BJ (cell line): ENCODE measurements around the gene ITPK1. TPM values are rescaled to one million over a fixed set of nuclear protein-coding genes. Genes with fewer than 3 reads are reported as not detected.

Experiments used
- CTCF ChIA-PET: fragments of 350-600 bp; formaldehyde crosslinking; extraction: SDS; loops from one replicate; lab custom pipeline; 2021; ENCODE audit warnings: antibody characterized with exemption, inconsistent platforms; lab: Yijun Ruan, JAX
- POLR2A ChIA-PET: fragments of 300-600 bp; sonication (Branson Sonifier 250); formaldehyde crosslinking; extraction: SDS; loops from one replicate; lab custom pipeline; 2021; ENCODE audit warnings: antibody characterized with exemption; lab: Charles Lee
- DNase-seq: peaks from one replicate; pipeline ENCODE4 v3.0.0-alpha.2; 2011; ENCODE audit warnings: low read depth
- H3K27me3 ChIP-seq: 2 replicates; pipeline ENCODE4 v1.6.0; 2011; ENCODE audit warnings: low read length; ENCODE audit not compliant: control insufficient read depth, insufficient read depth
- H3K36me3 ChIP-seq: 2 replicates; pipeline ENCODE4 v1.5.1; 2011; ENCODE audit warnings: low read length; ENCODE audit not compliant: control insufficient read depth, insufficient read depth
- H3K4me3 ChIP-seq: 2 replicates; pipeline ENCODE4 v1.5.1; 2011; ENCODE audit warnings: low read depth, mild to moderate bottlenecking, control low read depth, low read length
- CTCF ChIP-seq: IDR thresholded peaks from 2 replicates; pipeline ENCODE4 v1.5.1; 2011; ENCODE audit warnings: low read depth, mild to moderate bottlenecking, control low read depth, inconsistent platforms, low read length, moderate library complexity; ENCODE audit not compliant: insufficient read depth
- polyA plus RNA-seq: library from polyadenylated mRNA; depleted of rRNA; stranded (reverse); fragments of >200 nt; gene quantifications from 2 replicates; pipeline ENCODE4 v1.2.3, GENCODE V29; 2011

ITPK1 gene
- polyA plus RNA-seq, 1 experiment, result 49.0 TPM

- H3K27me3 ChIP-seq, result no peaks in the 10 kb centered on the region
- H3K4me3 ChIP-seq, result no peak overlapping the region
- no peaks in the 10 kb centered on the region for H3K36me3 ChIP-seq
- CTCF ChIA-PET, result interaction anchor here (0.8 to 1.7 kb wide), 3 partner anchors 10 to 22 kb away, joined by 3 to 6 read pairs (median 4); no protein-coding TSS in a partner anchor
- POLR2A ChIA-PET, result no interaction called here
- no peak for DNase-seq
- no peak for TF ChIP-seq CTCF
Observed at GRCh38 chr14:93090826-93091555, 24.7 kb downstream of the ITPK1 start.

GRCh38 chr14:93089521-93090269 is 26.0 kb downstream of the ITPK1 start:
- no peak for TF ChIP-seq CTCF
- no peak overlapping the region for H3K4me3 ChIP-seq
- no peaks in the 10 kb centered on the region for H3K36me3 ChIP-seq
- CTCF ChIA-PET, result interaction anchor here (1.4 to 1.6 kb wide), 2 partner anchors 12 to 24 kb away, joined by 3 to 9 read pairs; no protein-coding TSS in a partner anchor
- no peaks in the 10 kb centered on the region for H3K27me3 ChIP-seq
- POLR2A ChIA-PET, result no interaction called here
- no peak for DNase-seq

GRCh38 chr14:93086441-93087055 is 29.2 kb downstream of the ITPK1 start:
- Histone ChIP-seq H3K4me3 (no peak overlapping the region), H3K36me3 (no peaks in the 10 kb centered on the region), H3K27me3 (no peaks in the 10 kb centered on the region)
- POLR2A ChIA-PET, result no interaction called here
- CTCF ChIA-PET, result interaction anchor here (0.9 to 1.4 kb wide), 2 partner anchors 26 to 113 kb away, joined by 3 read pairs; no protein-coding TSS in a partner anchor
- TF ChIP-seq CTCF, result no peak
- no peak for DNase-seq

- ChIA-PET POLR2A (no interaction called here), CTCF (interaction anchor here (1.4 kb wide), 1 partner anchor 27 kb away, joined by 3 read pairs; no protein-coding TSS in a partner anchor)
- Histone ChIP-seq H3K36me3 (no peaks in the 10 kb centered on the region), H3K27me3 (no peaks in the 10 kb centered on the region), H3K4me3 (no peak overlapping the region)
- no peak for DNase-seq
- TF ChIP-seq CTCF, result no peak
Observed at GRCh38 chr14:93085911-93086310, 29.8 kb downstream of the ITPK1 start.
